SK-N-SH (cell line): ENCODE data around the gene TTC28. TPM values are rescaled to one million over a fixed set of nuclear protein-coding genes. Genes with fewer than 3 reads are reported as not detected.

ENCODE experiments used
- CTCF ChIA-PET: fragments of 300-600, 350-600 bp; formaldehyde crosslinking; extraction: SDS; loops from one replicate; lab custom pipeline; 2021; lab: Yijun Ruan, JAX
- POLR2A ChIA-PET: fragments of 350-600 bp; sonication (Branson Sonifier 250); formaldehyde crosslinking; extraction: SDS; loops from one replicate; lab custom pipeline; 2020; ENCODE audit warnings: antibody characterized with exemption, inconsistent platforms; lab: Yijun Ruan, JAX
- DNase-seq: peaks from one replicate; pipeline ENCODE4 v3.0.0; 2012
- H2AFZ ChIP-seq: fragments of 200-600 bp; sonication (generic); 2 replicates; pipeline ENCODE4 v1.8.1; 2016; ENCODE audit warnings: antibody characterized with exemption, mild to moderate bottlenecking, low read depth
- H3F3A ChIP-seq: fragments of 200-600 bp; sonication (generic); replicated peaks from 2 replicates; pipeline ENCODE3; 2016; ENCODE audit warnings: antibody characterized with exemption, mild to moderate bottlenecking; ENCODE audit not compliant: insufficient read depth
- H3K27ac ChIP-seq, 2 experiments: fragments of 200-500 bp in 1 of 2; fragments of 200-600 bp in 1 of 2; sonication (Bioruptor generic) in 1 of 2; sonication (generic), shearing (Covaris generic) in 1 of 2; 2 replicates each; pipeline versions ENCODE4 v1.5.1 to v1.6.1; 2014 to 2016; ENCODE audit warnings: low read depth in 2 of 2, inconsistent platforms in 1 of 2, low read length in 1 of 2, mild to moderate bottlenecking in 1 of 2, mixed read lengths in 1 of 2
- H3K27me3 ChIP-seq: fragments of 200-600 bp; sonication (generic), shearing (Covaris generic); 2 replicates; pipeline ENCODE4 v1.6.1; 2016; ENCODE audit warnings: mixed run types; ENCODE audit not compliant: insufficient read depth
- H3K36me3 ChIP-seq, 2 experiments: fragments of 200-500 bp in 1 of 2; fragments of 200-600 bp in 1 of 2; sonication (Bioruptor generic) in 1 of 2; sonication (generic) in 1 of 2; replicated peaks in 1 of 2; 2 replicates each; pipeline versions ENCODE3 to v1.5.1; 2014 to 2016; ENCODE audit warnings: low read length in 1 of 2, mild to moderate bottlenecking in 1 of 2; ENCODE audit not compliant: insufficient read depth in 2 of 2, control insufficient read depth in 1 of 2
- H3K4me1 ChIP-seq, 2 experiments: fragments of 200-500 bp in 1 of 2; fragments of 200-600 bp in 1 of 2; sonication (Bioruptor generic) in 1 of 2; sonication (generic), shearing (Covaris generic) in 1 of 2; 2 replicates each; pipeline versions ENCODE4 v1.5.1 to v1.6.1; 2014 to 2016; ENCODE audit warnings: low read depth in 1 of 2, low read length in 1 of 2, mixed run types in 1 of 2; ENCODE audit not compliant: insufficient read depth in 2 of 2, control insufficient read depth in 1 of 2
- H3K4me2 ChIP-seq: fragments of 200-600 bp; sonication (generic), shearing (Covaris generic); 2 replicates; pipeline ENCODE4 v1.6.1; 2017; ENCODE audit warnings: mixed run types
- H3K4me3 ChIP-seq, 2 experiments: fragments of 200-500 bp in 1 of 2; fragments of 200-600 bp in 1 of 2; sonication (Bioruptor generic) in 1 of 2; sonication (generic), shearing (Covaris generic) in 1 of 2; 2 replicates each; pipeline versions ENCODE4 v1.5.1 to v1.8.1; 2014 to 2016; ENCODE audit warnings: low read depth in 2 of 2, inconsistent platforms in 1 of 2, low read length in 1 of 2, mild to moderate bottlenecking in 1 of 2, mixed read lengths in 1 of 2, moderate library complexity in 1 of 2
- H3K79me2 ChIP-seq: fragments of 200-600 bp; sonication (generic); 2 replicates; pipeline ENCODE4 v1.8.1; 2017; ENCODE audit warnings: mild to moderate bottlenecking; ENCODE audit not compliant: insufficient read depth
- H3K9ac ChIP-seq: fragments of 200-600 bp; sonication (generic); 2 replicates; pipeline ENCODE4 v1.6.1; 2017; ENCODE audit warnings: mixed run types
- H3K9me2 ChIP-seq: fragments of 200-600 bp; sonication (generic); 2 replicates; pipeline ENCODE4 v1.6.1; 2017; ENCODE audit warnings: mixed run types
- H3K9me3 ChIP-seq: fragments of 200-600 bp; sonication (generic); 2 replicates; pipeline ENCODE4 v1.6.1; 2017; ENCODE audit warnings: mixed run types, mild to moderate bottlenecking, moderate library complexity
- H4K20me1 ChIP-seq: fragments of 200-600 bp; sonication (generic); 2 replicates; pipeline ENCODE4 v1.6.1; 2017; ENCODE audit warnings: mild to moderate bottlenecking, mixed run types; ENCODE audit not compliant: insufficient read depth
- EZH2phosphoT487 ChIP-seq: fragments of 200-600 bp; sonication (generic); IDR thresholded peaks from 2 replicates; pipeline ENCODE4 v1.6.1; 2017; ENCODE audit warnings: low read depth, mixed run types, mild to moderate bottlenecking, antibody characterized with exemption, moderate library complexity, borderline replicate concordance
- FOSL2 ChIP-seq: IDR thresholded peaks from 2 replicates; pipeline ENCODE4 v1.4.0; 2012; ENCODE audit warnings: low read depth, mild to moderate bottlenecking, moderate library complexity, borderline replicate concordance
- FOXM1 ChIP-seq: IDR thresholded peaks from 2 replicates; pipeline ENCODE4 v1.4.0; 2012; ENCODE audit warnings: low read depth, mild to moderate bottlenecking
- JUND ChIP-seq: IDR thresholded peaks from 2 replicates; pipeline ENCODE4 v1.4.0; 2012
- MEF2A ChIP-seq: IDR thresholded peaks from 2 replicates; pipeline ENCODE4 v1.4.0; 2012; ENCODE audit warnings: low read depth, borderline replicate concordance
- PBX3 ChIP-seq: IDR thresholded peaks from 2 replicates; pipeline ENCODE4; 2012
- RAD21 ChIP-seq: IDR thresholded peaks from 2 replicates; pipeline ENCODE4 v1.6.1; 2012; ENCODE audit warnings: mild to moderate bottlenecking, low read length
- RCOR1 ChIP-seq: fragments of 150-350 bp; IDR thresholded peaks from 2 replicates; pipeline ENCODE4 v1.6.1; 2017; ENCODE audit warnings: antibody characterized with exemption, low read length
- REST ChIP-seq: IDR thresholded peaks from 2 replicates; pipeline ENCODE4 v1.6.1; 2012; ENCODE audit warnings: mild to moderate bottlenecking, low read depth, low read length, moderate library complexity
- RFX5 ChIP-seq: IDR thresholded peaks from 2 replicates; pipeline ENCODE4 v1.6.1; 2012; ENCODE audit warnings: mild to moderate bottlenecking, improper control_type of control experiment, low read length
- RXRA ChIP-seq: IDR thresholded peaks from 2 replicates; pipeline ENCODE4 v1.4.0; 2012; ENCODE audit warnings: low read depth, mild to moderate bottlenecking, borderline replicate concordance
- TAF1 ChIP-seq: IDR thresholded peaks from 2 replicates; pipeline ENCODE4 v1.6.1; 2012; ENCODE audit warnings: low read depth, mild to moderate bottlenecking, low read length, moderate library complexity, borderline replicate concordance
- TEAD4 ChIP-seq: IDR thresholded peaks from 2 replicates; pipeline ENCODE4 v1.4.0; 2012; ENCODE audit warnings: mild to moderate bottlenecking, borderline replicate concordance; ENCODE audit not compliant: insufficient read depth
- YY1 ChIP-seq: IDR thresholded peaks from 2 replicates; pipeline ENCODE4 v1.4.0; 2012; ENCODE audit warnings: low read depth, mild to moderate bottlenecking
- WGBS: methylation state at CpG from one replicate; pipeline ENCODE4 v1.1.6; 2017; ENCODE audit warnings: low lambda C conversion rate; 5-methylcytosine and 5-hydroxymethylcytosine counted together
- polyA plus RNA-seq, 3 experiments: library from polyadenylated mRNA; depleted of rRNA; stranded (reverse); fragments of >200 nt; gene quantifications; 2 replicates each; pipeline ENCODE4 v1.2.3, GENCODE V29; 2012

The TTC28 gene
- polyA plus RNA-seq, 1 of the 3 experiments (the other 2 are of a cell fraction): 5.9 TPM

GRCh38 chr22:28015046-28015425, 664.6 kb downstream of the TTC28 start:
- WGBS: 80% methylated on average over 2 of the region's 2 CpGs
- H3K9me3 ChIP-seq: no peaks in the 10 kb centered on the region
- no peak overlapping the region for H3K4me3 ChIP-seq
- no peaks in the 10 kb centered on the region; the same call in 1 of the 2 replicates for H4K20me1 ChIP-seq
- no peaks in the 10 kb centered on the region for H3K79me2 ChIP-seq
- H2AFZ ChIP-seq: no peak overlapping the region
- POLR2A ChIA-PET: interaction anchor here (0.7 kb wide), 1 partner anchor 1343 kb away, joined by 3 read pairs; no protein-coding TSS in a partner anchor
- peak overlapping the region; percentile 46 to 100; a peak in 3 of 4 replicates for H3K27ac ChIP-seq
- no peaks in the 10 kb centered on the region for H3K9me2 ChIP-seq
- H3F3A ChIP-seq: peaks cover 4% of the 10 kb centered on the region
- no peak for TF ChIP-seq RFX5
- no peak for TF ChIP-seq PBX3
- TF ChIP-seq TAF1: no peak
- TF ChIP-seq YY1: no peak
- TF ChIP-seq FOSL2: no peak
- TF ChIP-seq REST: no peak
- no peak for TF ChIP-seq EZH2phosphoT487
- TF ChIP-seq FOXM1: no peak
- no peak for TF ChIP-seq RAD21
- TF ChIP-seq, all 33 proteins: peak for 0
- Histone ChIP-seq H3K4me1 (peaks cover 0 to 75% of the 10 kb centered on the region in 2 experiments; a peak in 2 of 4 replicates), H3K4me2 (no peak overlapping the region), H3K27me3 (no peaks in the 10 kb centered on the region), H3K9ac (no peak overlapping the region), H3K36me3 (no peaks in the 10 kb centered on the region)
- DNase-seq: no peak
- CTCF ChIA-PET: interaction anchor here (0.6 to 32.5 kb wide), 6 partner anchors 36 to 911 kb away, joined by 3 to 630 read pairs (median 4); no protein-coding TSS in a partner anchor

GRCh38 chr22:28014211-28015045, 665.2 kb downstream of the TTC28 start:
- H3K4me2 ChIP-seq: no peak overlapping the region
- H2AFZ ChIP-seq: no peak overlapping the region

More at GRCh38 chr22:28014211-28015045, 665.2 kb downstream of the TTC28 start:
- Histone ChIP-seq H3K79me2 (no peaks in the 10 kb centered on the region), H4K20me1 (no peaks in the 10 kb centered on the region; the same call in 1 of the 2 replicates), H3K36me3 (no peaks in the 10 kb centered on the region), H3K4me3 (no peak overlapping the region), H3K9me3 (no peaks in the 10 kb centered on the region), H3K9me2 (no peaks in the 10 kb centered on the region), H3K27me3 (no peaks in the 10 kb centered on the region), H3K9ac (no peak overlapping the region), H3F3A (no peaks in the 10 kb centered on the region), H3K4me1 (peaks cover 0 to 70% of the 10 kb centered on the region in 2 experiments; a peak in 2 of 4 replicates), H3K27ac (peak overlapping the region in 1 of 2 experiments; percentile 100; a peak in 2 of 4 replicates)
- TF ChIP-seq MEF2A (no peak), JUND (no peak), PBX3 (no peak), FOXM1 (no peak), RXRA (no peak), TEAD4 (no peak), EZH2phosphoT487 (no peak), RCOR1 (no peak)
- no peak for DNase-seq
- ChIA-PET POLR2A (interaction anchor here (0.7 kb wide), 1 partner anchor 1342 kb away, joined by 3 read pairs; no protein-coding TSS in a partner anchor), CTCF (interaction anchor here (1.0 to 32.5 kb wide), 5 partner anchors 17 to 586 kb away, joined by 3 to 630 read pairs (median 3); no protein-coding TSS in a partner anchor)
- WGBS: 89% methylated on average over 12 of the region's 18 CpGs
